Breast epithelium (tissue), 3 donors: Measurements from ENCODE around the gene BSDC1.

ENCODE experiments used
- POLR2A ChIP-seq: fragments of 450-650 bp; IDR thresholded peaks from one replicate; pipeline ENCODE4 v1.6.1; 2016; ENCODE audit warnings: antibody characterized with exemption, mild to moderate bottlenecking, moderate library complexity
- POLR2AphosphoS5 ChIP-seq, 3 donors: sonication (generic); formaldehyde crosslinking; IDR thresholded peaks; one replicate each; pipeline ENCODE4 v1.6.1; 2017; ENCODE audit warnings: antibody characterized with exemption in 3 of 3
- TF ChIP-seq, protein P1 (sequence below), 3 donors: fragments of 450-650 bp; IDR thresholded peaks; one replicate each; pipeline ENCODE4 v1.5.1; 2016 to 2017; ENCODE audit warnings: antibody characterized with exemption in 3 of 3, mild to moderate bottlenecking in 3 of 3, moderate library complexity in 3 of 3

DNA sequence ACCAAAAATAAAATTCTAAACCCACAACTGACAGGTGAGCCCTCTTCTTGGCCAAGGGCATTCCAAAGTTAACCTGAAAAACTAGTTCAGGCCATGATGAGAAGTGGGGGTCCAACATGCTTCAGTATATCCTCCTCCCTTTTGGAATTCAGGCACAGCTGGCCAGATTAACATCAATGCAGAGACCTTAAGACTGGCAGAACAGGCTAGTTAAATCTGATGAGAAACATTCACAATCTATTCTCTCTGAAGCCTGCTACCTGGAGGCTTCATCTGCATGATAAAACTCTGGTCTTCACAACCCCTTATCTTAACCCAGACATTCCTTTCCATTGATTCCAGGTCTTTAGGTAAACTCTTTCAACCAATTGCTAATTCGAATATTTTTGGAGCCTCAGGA lies 43.9 kb upstream of the BSDC1 start:
- TF ChIP-seq POLR2A = no peak
- TF ChIP-seq, protein P1, sequence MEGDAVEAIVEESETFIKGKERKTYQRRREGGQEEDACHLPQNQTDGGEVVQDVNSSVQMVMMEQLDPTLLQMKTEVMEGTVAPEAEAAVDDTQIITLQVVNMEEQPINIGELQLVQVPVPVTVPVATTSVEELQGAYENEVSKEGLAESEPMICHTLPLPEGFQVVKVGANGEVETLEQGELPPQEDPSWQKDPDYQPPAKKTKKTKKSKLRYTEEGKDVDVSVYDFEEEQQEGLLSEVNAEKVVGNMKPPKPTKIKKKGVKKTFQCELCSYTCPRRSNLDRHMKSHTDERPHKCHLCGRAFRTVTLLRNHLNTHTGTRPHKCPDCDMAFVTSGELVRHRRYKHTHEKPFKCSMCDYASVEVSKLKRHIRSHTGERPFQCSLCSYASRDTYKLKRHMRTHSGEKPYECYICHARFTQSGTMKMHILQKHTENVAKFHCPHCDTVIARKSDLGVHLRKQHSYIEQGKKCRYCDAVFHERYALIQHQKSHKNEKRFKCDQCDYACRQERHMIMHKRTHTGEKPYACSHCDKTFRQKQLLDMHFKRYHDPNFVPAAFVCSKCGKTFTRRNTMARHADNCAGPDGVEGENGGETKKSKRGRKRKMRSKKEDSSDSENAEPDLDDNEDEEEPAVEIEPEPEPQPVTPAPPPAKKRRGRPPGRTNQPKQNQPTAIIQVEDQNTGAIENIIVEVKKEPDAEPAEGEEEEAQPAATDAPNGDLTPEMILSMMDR (IDR thresholded peaks at IDR 0.05) = no peak
- TF ChIP-seq POLR2AphosphoS5 (IDR thresholded peaks at IDR 0.05) = no peak
